Epithelial cell of esophagus (primary cell): ENCODE measurements around the gene NTN1.

ENCODE experiments used
- DNase-seq: peaks from one replicate; pipeline ENCODE4 v3.0.0; 2010; ENCODE audit warnings: low read depth
- H3K4me3 ChIP-seq: 2 replicates; pipeline ENCODE4 v1.5.1; 2011; ENCODE audit warnings: mild to moderate bottlenecking, low read length, control low read depth
- CTCF ChIP-seq: IDR thresholded peaks from 2 replicates; pipeline ENCODE4 v1.5.1; 2011; ENCODE audit warnings: low read depth, mild to moderate bottlenecking, low read length, control low read depth, inconsistent platforms; ENCODE audit not compliant: insufficient read depth; ENCODE audit errors: missing control alignments

NTN1 gene

DNA sequence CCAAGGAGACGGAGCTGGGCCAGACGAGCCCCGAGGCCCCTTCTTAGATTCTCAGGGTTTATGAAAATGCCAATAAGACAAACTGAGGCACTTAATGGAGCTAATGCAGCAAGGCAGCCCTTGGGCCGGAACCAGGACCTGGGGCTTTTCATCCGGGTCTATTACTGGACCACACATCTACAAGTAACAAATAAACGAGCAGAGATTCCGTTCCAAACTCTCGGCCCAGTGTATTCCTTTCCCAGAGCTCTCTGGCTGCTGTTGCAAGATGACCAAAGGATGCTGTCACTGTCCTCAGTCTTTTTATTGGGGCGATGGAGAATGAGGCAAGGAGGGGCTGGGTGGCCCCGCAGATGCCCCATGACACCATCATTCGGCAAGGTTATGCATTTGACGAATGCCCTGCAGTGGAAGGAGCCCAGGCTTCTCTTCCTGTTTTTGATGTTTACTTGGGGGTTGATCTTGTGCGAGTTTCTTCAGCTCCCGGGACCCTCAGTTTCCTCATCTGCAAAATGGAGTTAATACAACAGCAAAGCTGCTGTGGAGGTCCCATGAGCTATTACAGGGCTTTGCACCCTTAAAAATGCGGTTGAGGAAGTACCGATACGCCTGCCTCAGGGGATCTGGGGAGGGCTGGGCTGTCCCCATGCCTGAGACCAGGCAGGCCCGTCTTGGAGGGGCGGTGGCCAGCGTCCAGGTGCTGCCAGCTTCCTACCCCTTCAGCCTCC lies 1.1 kb upstream of the NTN1 start:
- DNase-seq: no peak
- no peak overlapping the region for H3K4me3 ChIP-seq
- no peak for TF ChIP-seq CTCF

DNA sequence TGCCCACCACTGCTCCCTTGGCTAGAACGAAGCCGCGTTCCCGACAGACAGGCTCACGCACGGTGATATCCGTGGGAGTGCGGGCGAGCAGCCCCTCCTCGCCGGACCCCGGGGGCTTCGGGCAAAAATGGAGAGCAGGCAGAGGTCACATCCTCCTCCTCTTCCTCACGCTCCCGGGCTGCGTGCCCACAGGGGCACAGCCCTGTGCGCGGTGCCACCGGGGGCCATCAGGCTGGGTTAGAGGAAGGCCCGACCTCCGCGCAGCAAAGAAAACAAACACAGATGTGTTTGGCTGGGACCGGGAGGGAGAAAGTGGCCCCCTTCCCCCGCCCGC lies 519 bp upstream of the NTN1 start:
- no peak for TF ChIP-seq CTCF
- DNase-seq: no peak
- no peak overlapping the region for H3K4me3 ChIP-seq

DNA sequence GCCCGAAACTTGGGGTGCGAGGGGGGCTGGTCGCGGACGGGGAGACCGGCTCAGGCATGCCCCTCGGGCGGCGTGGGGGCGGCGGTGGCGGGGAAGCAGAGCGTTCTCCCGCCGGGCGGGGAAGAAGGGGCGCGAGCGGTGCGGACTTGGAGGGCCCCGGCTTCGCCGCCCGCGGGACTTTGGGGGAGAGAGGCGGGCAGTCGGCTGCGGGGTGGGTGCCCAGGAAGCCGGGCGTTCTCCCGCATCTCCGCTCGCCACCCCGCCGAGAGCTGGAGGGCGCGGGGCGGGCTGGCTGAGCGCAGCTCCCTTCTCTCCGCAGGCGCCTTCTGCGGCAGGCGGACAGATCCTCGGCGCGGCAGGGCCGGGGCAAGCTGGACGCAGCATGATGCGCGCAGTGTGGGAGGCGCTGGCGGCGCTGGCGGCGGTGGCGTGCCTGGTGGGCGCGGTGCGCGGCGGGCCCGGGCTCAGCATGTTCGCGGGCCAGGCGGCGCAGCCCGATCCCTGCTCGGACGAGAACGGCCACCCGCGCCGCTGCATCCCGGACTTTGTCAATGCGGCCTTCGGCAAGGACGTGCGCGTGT lies 772 bp downstream of the NTN1 start:
- peak; percentile 36 for DNase-seq
- peak overlapping the region; percentile 39 for H3K4me3 ChIP-seq
- TF ChIP-seq CTCF: no peak

GRCh38 chr17:9022573-9023391 lies 1.5 kb downstream of the NTN1 start:
- no peak for TF ChIP-seq CTCF
- H3K4me3 ChIP-seq: peak overlapping the region; percentile 11
- DNase-seq: peak; percentile 31

GRCh38 chr17:9023392-9024218 lies 2.3 kb downstream of the NTN1 start:
- H3K4me3 ChIP-seq: no peak overlapping the region
- no peak for TF ChIP-seq CTCF

GRCh38 chr17:9024497-9024896 lies 3.2 kb downstream of the NTN1 start:
- no peak for TF ChIP-seq CTCF
- DNase-seq: no peak
- H3K4me3 ChIP-seq: no peak overlapping the region

More at GRCh38 chr17:9023392-9024218, 2.3 kb downstream of the NTN1 start:
- DNase-seq: no peak
